Nephron (organoid): ENCODE measurements around the gene CSGALNACT2.

ENCODE experiments used
- H3K27ac Mint-ChIP-seq, 3 experiments: 2 replicates each; pipeline ENCODE4 v1.8.0; 2020; ENCODE audit warnings: mixed read lengths in 3 of 3, mild to moderate bottlenecking in 2 of 3, moderate library complexity in 1 of 3
- H3K27me3 Mint-ChIP-seq: 2 replicates; pipeline ENCODE4 v1.8.0; 2021; ENCODE audit warnings: low read depth, mild to moderate bottlenecking, moderate library complexity, mixed read lengths
- H3K36me3 Mint-ChIP-seq: 2 replicates; pipeline ENCODE4 v1.8.0; 2020; ENCODE audit warnings: low read depth, mixed read lengths
- H3K4me1 Mint-ChIP-seq: 2 replicates; pipeline ENCODE4 v1.8.0; 2020; ENCODE audit warnings: mixed read lengths
- H3K4me3 Mint-ChIP-seq, 3 experiments: 2 replicates each; pipeline ENCODE4 v1.8.0; 2020; ENCODE audit warnings: mild to moderate bottlenecking in 3 of 3, mixed read lengths in 3 of 3, moderate library complexity in 2 of 3
- H3K9me3 Mint-ChIP-seq: 2 replicates; pipeline ENCODE4 v1.8.0; 2020; ENCODE audit warnings: mixed read lengths
- CTCF ChIP-seq, 3 experiments: fragments of 200-600 bp; sonication (generic); IDR thresholded peaks; one replicate each; pipeline ENCODE4 v1.5.0; 2021; ENCODE audit warnings: antibody characterized with exemption in 3 of 3; ENCODE audit not compliant: unreplicated experiment in 3 of 3

Gene CSGALNACT2

GRCh38 chr10:43138021-43138756 lies at the start of gene CSGALNACT2:
TSS of gene CSGALNACT2 (plus strand) at chr10:43138445. CDS start at chr10:43155150, 16,705 bp downstream.
- Mint-ChIP-seq H3K4me3 (peak within 1 kb of the TSS; percentile 94 to 100 (median 97)), H3K27me3 (no peaks in the 10 kb centered on the region), H3K27ac (peak within 1 kb of the TSS; percentile 90 to 100 (median 99)), H3K36me3 (no peaks in the 10 kb centered on the region), H3K4me1 (peaks cover 55% of the 10 kb centered on the region), H3K9me3 (no peaks in the 10 kb centered on the region)
- no peak for TF ChIP-seq CTCF (IDR thresholded peaks at IDR 0.05; ENCODE audit: unreplicated experiment in 3 of 3)

GRCh38 chr10:43089519-43089918 lies 48.7 kb upstream of the CSGALNACT2 start:
- TF ChIP-seq CTCF (IDR thresholded peaks at IDR 0.05; ENCODE audit: unreplicated experiment in 3 of 3): no peak
- Mint-ChIP-seq H3K4me1 (no peaks in the 10 kb centered on the region), H3K27ac (no peak overlapping the region), H3K36me3 (no peaks in the 10 kb centered on the region), H3K9me3 (no peaks in the 10 kb centered on the region), H3K27me3 (peaks cover 15% of the 10 kb centered on the region), H3K4me3 (no peak overlapping the region)

GRCh38 chr10:43090188-43090587 lies 48.1 kb upstream of the CSGALNACT2 start:
- H3K4me1 Mint-ChIP-seq: no peaks in the 10 kb centered on the region
- H3K27me3 Mint-ChIP-seq: peaks cover 15% of the 10 kb centered on the region
- H3K4me3 Mint-ChIP-seq: no peak overlapping the region
- no peaks in the 10 kb centered on the region for H3K36me3 Mint-ChIP-seq
- H3K27ac Mint-ChIP-seq: no peak overlapping the region
- TF ChIP-seq CTCF (IDR thresholded peaks at IDR 0.05; ENCODE audit: unreplicated experiment in 3 of 3): no peak
- H3K9me3 Mint-ChIP-seq: no peaks in the 10 kb centered on the region

GRCh38 chr10:43090664-43091063 lies 47.6 kb upstream of the CSGALNACT2 start:
- H3K4me3 Mint-ChIP-seq: no peak overlapping the region
- no peaks in the 10 kb centered on the region for H3K9me3 Mint-ChIP-seq
- H3K36me3 Mint-ChIP-seq: no peaks in the 10 kb centered on the region
- peaks cover 12% of the 10 kb centered on the region for H3K27me3 Mint-ChIP-seq
- no peaks in the 10 kb centered on the region for H3K4me1 Mint-ChIP-seq
- H3K27ac Mint-ChIP-seq: no peak overlapping the region
- TF ChIP-seq CTCF (IDR thresholded peaks at IDR 0.05; ENCODE audit: unreplicated experiment in 3 of 3): no peak

GRCh38 chr10:43091846-43092245 lies 46.4 kb upstream of the CSGALNACT2 start:
- no peak for TF ChIP-seq CTCF (IDR thresholded peaks at IDR 0.05; ENCODE audit: unreplicated experiment in 3 of 3)
- H3K9me3 Mint-ChIP-seq: no peaks in the 10 kb centered on the region
- H3K4me1 Mint-ChIP-seq: no peaks in the 10 kb centered on the region
- no peak overlapping the region for H3K27ac Mint-ChIP-seq
- peaks cover 12% of the 10 kb centered on the region for H3K27me3 Mint-ChIP-seq
- no peak overlapping the region for H3K4me3 Mint-ChIP-seq
- no peaks in the 10 kb centered on the region for H3K36me3 Mint-ChIP-seq
